Measurements from ENCODE around the gene RNF144B.

The RNF144B gene

DNA sequence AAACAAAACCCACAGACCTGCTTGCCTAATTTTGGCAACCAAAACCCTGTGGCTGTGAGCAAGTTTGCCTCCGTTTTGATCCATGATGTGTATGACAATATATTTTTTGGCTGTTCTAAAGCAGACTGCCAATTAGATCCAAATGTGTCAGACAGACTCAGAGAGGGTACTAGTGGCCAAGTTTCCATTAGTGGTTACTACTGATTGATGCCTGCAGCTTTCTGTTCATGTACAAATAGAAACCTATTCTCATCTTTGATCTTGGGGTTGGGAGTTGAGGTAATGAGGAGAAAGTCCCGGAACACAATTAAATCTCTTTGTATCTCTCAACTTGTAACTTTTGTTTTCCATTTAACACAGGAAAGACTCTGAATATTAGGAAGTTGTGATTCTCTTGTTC lies 100.9 kb downstream of the RNF144B start:
- Histone ChIP-seq H3F3A (ENCODE audit: control insufficient read depth, insufficient read depth) (no peaks in the 10 kb centered on the region), H3K4me2 (ENCODE audit: low read length) (no peak overlapping the region), H3K9me3 (ENCODE audit: control insufficient read depth, insufficient read depth, low read length) (no peaks in the 10 kb centered on the region), H3K36me3 (ENCODE audit: control insufficient read depth, low read length) (no peaks in the 10 kb centered on the region), H3K9me2 (replicated peaks; ENCODE audit: control insufficient read depth, low read length) (no peaks in the 10 kb centered on the region), H3K4me1 (ENCODE audit: control insufficient read depth, low read length) (no peaks in the 10 kb centered on the region), H3K4me3 (ENCODE audit: low read length) (no peak overlapping the region), H3K27me3 (ENCODE audit: control insufficient read depth, low read length) (no peaks in the 10 kb centered on the region), H3K79me2 (ENCODE audit: control insufficient read depth, low read length) (no peaks in the 10 kb centered on the region), H4K20me1 (ENCODE audit: control insufficient read depth, insufficient read depth, low read depth, low read length) (no peaks in the 10 kb centered on the region), H3K27ac (ENCODE audit: low read depth, low read length) (no peak overlapping the region)
- TF ChIP-seq, protein P1, sequence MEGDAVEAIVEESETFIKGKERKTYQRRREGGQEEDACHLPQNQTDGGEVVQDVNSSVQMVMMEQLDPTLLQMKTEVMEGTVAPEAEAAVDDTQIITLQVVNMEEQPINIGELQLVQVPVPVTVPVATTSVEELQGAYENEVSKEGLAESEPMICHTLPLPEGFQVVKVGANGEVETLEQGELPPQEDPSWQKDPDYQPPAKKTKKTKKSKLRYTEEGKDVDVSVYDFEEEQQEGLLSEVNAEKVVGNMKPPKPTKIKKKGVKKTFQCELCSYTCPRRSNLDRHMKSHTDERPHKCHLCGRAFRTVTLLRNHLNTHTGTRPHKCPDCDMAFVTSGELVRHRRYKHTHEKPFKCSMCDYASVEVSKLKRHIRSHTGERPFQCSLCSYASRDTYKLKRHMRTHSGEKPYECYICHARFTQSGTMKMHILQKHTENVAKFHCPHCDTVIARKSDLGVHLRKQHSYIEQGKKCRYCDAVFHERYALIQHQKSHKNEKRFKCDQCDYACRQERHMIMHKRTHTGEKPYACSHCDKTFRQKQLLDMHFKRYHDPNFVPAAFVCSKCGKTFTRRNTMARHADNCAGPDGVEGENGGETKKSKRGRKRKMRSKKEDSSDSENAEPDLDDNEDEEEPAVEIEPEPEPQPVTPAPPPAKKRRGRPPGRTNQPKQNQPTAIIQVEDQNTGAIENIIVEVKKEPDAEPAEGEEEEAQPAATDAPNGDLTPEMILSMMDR (IDR thresholded peaks at IDR 0.05; ENCODE audit: low read depth, low read length, poor library complexity, severe bottlenecking) = no peak
- TF ChIP-seq EZH2phosphoT487 (IDR thresholded peaks at IDR 0.05; ENCODE audit: borderline replicate concordance, low read length) = no peak

DNA sequence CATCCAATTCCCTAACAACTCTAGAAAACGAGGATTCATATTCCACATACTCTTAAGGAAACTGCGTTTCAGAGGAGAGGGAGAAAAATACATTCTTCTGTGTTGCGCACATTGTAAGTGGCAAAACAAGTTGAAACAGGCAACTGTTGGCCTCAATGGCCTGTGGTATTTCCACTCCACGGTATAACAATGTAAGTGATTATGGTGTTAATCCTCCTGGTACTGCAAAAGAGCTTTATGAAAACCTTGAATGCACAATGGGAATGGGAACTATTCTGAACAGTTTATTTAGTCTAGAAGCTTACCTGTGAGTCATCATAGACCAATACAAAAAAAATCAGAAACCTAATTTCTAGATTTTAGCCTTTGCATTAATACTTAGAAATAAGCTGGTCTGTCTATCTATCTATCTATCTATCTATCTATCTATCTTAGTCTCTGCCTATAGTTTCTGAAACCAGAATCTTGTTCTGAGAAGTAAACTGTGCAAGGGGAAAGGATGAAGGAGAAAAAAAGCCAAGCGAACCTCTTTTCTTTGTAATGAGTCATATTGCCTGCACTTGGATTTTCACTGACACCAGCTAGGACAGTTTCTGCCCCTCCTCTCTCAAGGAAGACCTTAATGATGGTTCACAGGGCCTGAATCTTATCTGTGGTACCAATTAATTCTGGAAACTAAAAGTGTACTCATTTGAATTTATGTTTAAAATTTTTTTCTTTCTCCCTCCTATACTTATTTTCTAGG lies 101.5 kb downstream of the RNF144B start:
- H3K4me1 ChIP-seq (ENCODE audit: control insufficient read depth, low read length) = no peaks in the 10 kb centered on the region
- H3K4me3 ChIP-seq (ENCODE audit: low read length) = no peak overlapping the region
- H3K9me2 ChIP-seq (replicated peaks; ENCODE audit: control insufficient read depth, low read length) = no peaks in the 10 kb centered on the region
- no peak overlapping the region for H3K4me2 ChIP-seq (ENCODE audit: low read length)
- H3K27ac ChIP-seq (ENCODE audit: low read depth, low read length) = no peak overlapping the region
- H3K27me3 ChIP-seq (ENCODE audit: control insufficient read depth, low read length) = no peaks in the 10 kb centered on the region
- H4K20me1 ChIP-seq (ENCODE audit: control insufficient read depth, insufficient read depth, low read depth, low read length) = no peaks in the 10 kb centered on the region
- H3F3A ChIP-seq (ENCODE audit: control insufficient read depth, insufficient read depth) = no peaks in the 10 kb centered on the region
- TF ChIP-seq, protein P1 (IDR thresholded peaks at IDR 0.05; ENCODE audit: low read depth, low read length, poor library complexity, severe bottlenecking) = no peak
- TF ChIP-seq EZH2phosphoT487 (IDR thresholded peaks at IDR 0.05; ENCODE audit: borderline replicate concordance, low read length) = no peak
- H3K79me2 ChIP-seq (ENCODE audit: control insufficient read depth, low read length) = no peaks in the 10 kb centered on the region
- H3K9me3 ChIP-seq (ENCODE audit: control insufficient read depth, insufficient read depth, low read length) = no peaks in the 10 kb centered on the region
- no peaks in the 10 kb centered on the region for H3K36me3 ChIP-seq (ENCODE audit: control insufficient read depth, low read length)

DNA sequence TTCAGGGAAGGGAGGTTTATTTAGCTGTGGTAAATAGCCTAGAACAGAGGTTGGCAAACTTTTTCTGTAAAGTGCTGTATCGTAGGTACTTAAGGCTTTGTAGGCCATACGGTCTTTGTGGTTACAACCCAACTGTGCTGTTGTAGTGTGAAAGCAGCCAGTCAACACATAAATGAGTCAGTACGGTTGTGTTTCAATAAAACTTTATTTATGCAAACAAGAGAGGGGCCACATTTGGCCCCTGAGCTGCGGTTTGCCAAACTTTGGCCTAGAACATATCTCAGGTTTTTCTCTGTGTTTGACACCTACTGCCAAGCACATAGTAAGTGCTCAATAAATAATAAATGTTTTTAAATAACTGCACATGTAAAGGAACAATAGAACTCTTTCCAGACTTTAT lies 102.2 kb downstream of the RNF144B start:
- Histone ChIP-seq H3K4me1 (ENCODE audit: control insufficient read depth, low read length) (no peaks in the 10 kb centered on the region), H3K4me2 (ENCODE audit: low read length) (no peak overlapping the region), H3K9me3 (ENCODE audit: control insufficient read depth, insufficient read depth, low read length) (no peaks in the 10 kb centered on the region), H3K27me3 (ENCODE audit: control insufficient read depth, low read length) (no peaks in the 10 kb centered on the region), H3K9me2 (replicated peaks; ENCODE audit: control insufficient read depth, low read length) (no peaks in the 10 kb centered on the region), H3F3A (ENCODE audit: control insufficient read depth, insufficient read depth) (no peaks in the 10 kb centered on the region), H3K79me2 (ENCODE audit: control insufficient read depth, low read length) (no peaks in the 10 kb centered on the region), H4K20me1 (ENCODE audit: control insufficient read depth, insufficient read depth, low read depth, low read length) (no peaks in the 10 kb centered on the region), H3K36me3 (ENCODE audit: control insufficient read depth, low read length) (no peaks in the 10 kb centered on the region), H3K4me3 (ENCODE audit: low read length) (no peak overlapping the region), H3K27ac (ENCODE audit: low read depth, low read length) (no peak overlapping the region)
- TF ChIP-seq, protein P1 (IDR thresholded peaks at IDR 0.05; ENCODE audit: low read depth, low read length, poor library complexity, severe bottlenecking) = no peak
- no peak for TF ChIP-seq EZH2phosphoT487 (IDR thresholded peaks at IDR 0.05; ENCODE audit: borderline replicate concordance, low read length)
